ENCODE data around the gene SDHAF1. TPM values are rescaled to one million over a fixed set of nuclear protein-coding genes. Genes with fewer than 3 reads are reported as not detected.
"Not testable (repeated sequence)": the region's sequence is repeated elsewhere in the genome, so short reads cannot be mapped to it uniquely, and the experiment has no call there.

The SDHAF1 gene
- total RNA-seq (10 to 100 TPM; 40.6 to 55.0 TPM), polyA plus RNA-seq (ENCODE audit: insufficient read depth, low read depth, low replicate concordance) (13.0 TPM)
- long read RNA-seq, donor 1, transcript SDHAF1-201 (1 exons, 1,117 nt) = major isoform, 24 of 24 reads
- long read RNA-seq, donor 1, partial matches to known transcripts = 0 of 24 reads
- long read RNA-seq, donor 1, other reads (novel, unspliced or antisense) = 0 of 24 reads
- long read RNA-seq, donor 2, transcript SDHAF1-201 (1 exons, 1,117 nt) = major isoform, 15 of 15 reads
- long read RNA-seq, donor 2, partial matches to known transcripts = 0 of 15 reads
- long read RNA-seq, donor 2, other reads (novel, unspliced or antisense) = 0 of 15 reads

- intact Hi-C loops (cut with DNase I; ENCODE audit: low total_unique reads) = no loop called here
- no peak for TF ChIP-seq CTCF (IDR thresholded peaks at IDR 0.05)
- no peak for TF ChIP-seq POLR2A (IDR thresholded peaks at IDR 0.05)
- DNase-seq = peak; percentile 98
- Histone ChIP-seq H3K27ac (peak within 1 kb of the TSS; percentile 59 to 77), H3K9me3 (no peaks in the 10 kb centered on the region), H3K4me1 (peaks cover 13% of the 10 kb centered on the region), H3K4me3 (peak within 1 kb of the TSS; percentile 80 to 92), H3K27me3 (no peaks in the 10 kb centered on the region), H3K36me3 (ENCODE audit: low read depth, missing control alignments) (no peaks in the 10 kb centered on the region)
- WGBS, 2 donors = 0% methylated on average over 6 to 45 of the region's 97 CpGs
Observed at GRCh38 chr19:35995048-35995993, at the start of gene SDHAF1. SDHAF1 (plus strand) TSS chr19:35995188; CDS start chr19:35995275, 87 bp downstream.

- intact Hi-C loops (cut with DNase I; ENCODE audit: low total_unique reads) = no loop called here
- Histone ChIP-seq H3K36me3 (ENCODE audit: low read depth, missing control alignments) (no peaks in the 10 kb centered on the region), H3K9me3 (no peaks in the 10 kb centered on the region), H3K4me3 (no peak overlapping the region), H3K27ac (no peak overlapping the region), H3K27me3 (no peaks in the 10 kb centered on the region), H3K4me1 (no peaks in the 10 kb centered on the region)
- 92 to 96% methylated on average over 4 of the region's 4 CpGs for WGBS, 2 donors
- DNase-seq = no peak
- TF ChIP-seq POLR2A (IDR thresholded peaks at IDR 0.05) (no peak), CTCF (IDR thresholded peaks at IDR 0.05) (no peak)
Observed at GRCh38 chr19:35946203-35946602, 48.8 kb upstream of the SDHAF1 start.

DNA sequence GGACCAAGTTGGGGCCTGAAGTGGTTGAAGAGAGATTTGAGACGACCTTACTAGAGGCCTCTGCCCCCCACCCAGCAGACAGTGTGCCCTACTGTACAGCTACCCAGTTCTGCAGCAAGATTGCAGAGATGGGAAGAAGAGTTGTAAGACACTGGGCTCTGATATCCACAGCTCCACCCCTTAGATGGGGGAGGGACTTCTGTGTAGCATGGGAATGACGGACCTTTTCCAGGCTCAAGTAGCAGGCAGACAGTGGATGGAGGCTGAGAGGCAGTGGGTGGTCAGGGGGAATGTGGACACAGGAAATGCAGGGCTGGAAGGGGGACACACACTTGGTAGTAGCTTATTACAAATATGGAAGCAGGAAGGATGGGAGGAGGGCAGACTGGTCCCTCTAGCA is 45.9 kb upstream of the SDHAF1 start:
- H3K4me1 ChIP-seq = no peaks in the 10 kb centered on the region
- TF ChIP-seq CTCF (IDR thresholded peaks at IDR 0.05) (no peak), POLR2A (IDR thresholded peaks at IDR 0.05) (no peak)
- H3K27me3 ChIP-seq = no peaks in the 10 kb centered on the region
- H3K4me3 ChIP-seq = no peak overlapping the region
- 25 to 41% methylated on average over 2 of the region's 2 CpGs for WGBS, 2 donors
- H3K27ac ChIP-seq = no peak overlapping the region
- intact Hi-C loops (cut with DNase I; ENCODE audit: low total_unique reads) = no loop called here
- DNase-seq = no peak
- H3K9me3 ChIP-seq = no peaks in the 10 kb centered on the region
- no peaks in the 10 kb centered on the region for H3K36me3 ChIP-seq (ENCODE audit: low read depth, missing control alignments)

DNA sequence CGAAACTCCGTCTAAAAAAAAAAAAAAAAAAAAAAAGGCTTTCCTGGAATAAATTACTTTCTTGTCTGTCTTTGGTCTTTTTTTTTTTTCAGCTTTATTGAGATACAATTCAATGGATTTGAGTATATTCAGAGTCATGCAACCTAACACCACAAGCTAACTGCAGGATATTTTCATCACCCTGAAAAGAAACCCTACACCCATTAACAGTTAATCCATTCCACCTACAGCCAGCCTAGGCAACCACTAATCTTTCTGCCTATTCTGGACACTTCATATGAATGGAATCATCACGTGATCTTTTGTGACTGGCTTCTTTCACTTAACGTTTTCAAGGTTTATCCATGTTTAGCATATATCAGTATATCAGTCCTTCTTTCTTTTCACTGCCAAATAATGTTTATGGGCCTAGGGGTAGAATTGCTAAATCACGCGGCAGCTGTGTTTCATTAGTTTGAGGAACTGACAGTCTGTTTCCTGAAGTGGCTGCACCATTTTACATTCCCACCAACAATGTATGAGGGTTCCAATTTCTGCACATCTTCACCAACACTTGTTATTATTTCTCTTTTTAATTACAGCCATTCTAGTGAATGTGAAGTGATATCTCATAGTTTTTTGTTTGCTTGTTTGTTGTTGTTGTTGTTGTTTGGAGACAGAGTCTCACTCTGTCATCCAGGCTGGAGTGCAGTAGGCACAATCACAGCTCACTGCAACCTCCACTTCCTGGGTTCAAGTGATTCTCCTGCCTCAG is 38.9 kb upstream of the SDHAF1 start:
- no peak for DNase-seq
- H3K27me3 ChIP-seq = no peaks in the 10 kb centered on the region
- H3K36me3 ChIP-seq (ENCODE audit: low read depth, missing control alignments) = no peaks in the 10 kb centered on the region
- intact Hi-C loops (cut with DNase I; ENCODE audit: low total_unique reads) = no loop called here
- peaks cover 5% of the 10 kb centered on the region for H3K4me1 ChIP-seq
- TF ChIP-seq POLR2A (IDR thresholded peaks at IDR 0.05) = no peak
- no peak for TF ChIP-seq CTCF (IDR thresholded peaks at IDR 0.05)
- H3K4me3 ChIP-seq = no peak overlapping the region
- H3K9me3 ChIP-seq = no peaks in the 10 kb centered on the region
- 75 to 79% methylated on average over 6 of the region's 6 CpGs for WGBS, 2 donors
- H3K27ac ChIP-seq = no peak overlapping the region

GRCh38 chr19:35957411-35957810 is 37.6 kb upstream of the SDHAF1 start:
- 84 to 86% methylated on average over 8 of the region's 8 CpGs for WGBS, 2 donors
- H3K27me3 ChIP-seq = not testable (repeated sequence)

More at GRCh38 chr19:35957411-35957810, 37.6 kb upstream of the SDHAF1 start:
- H3K4me1 ChIP-seq; DNase-seq; intact Hi-C loops (cut with DNase I; ENCODE audit: low total_unique reads); H3K4me3 ChIP-seq; H3K36me3 ChIP-seq (ENCODE audit: low read depth, missing control alignments); H3K27ac ChIP-seq; H3K9me3 ChIP-seq: not testable (repeated sequence)
